Measurements from ENCODE around the gene DISC1. TPM values are rescaled to one million over a fixed set of nuclear protein-coding genes. Genes with fewer than 3 reads are reported as not detected.

Gene DISC1
- total and polyA plus RNA-seq, 2 experiments from 2014 or later = 2.1 to 6.5 TPM

GRCh38 chr1:231630558-231631205 lies 4.1 kb downstream of the DISC1 start:
- ATAC-seq = no peak
- H3K4me3 Mint-ChIP-seq = no peak overlapping the region
- no peak overlapping the region for H3K4me2 ChIP-seq

More at GRCh38 chr1:231630558-231631205, 4.1 kb downstream of the DISC1 start:
- H3K4me3 ChIP-seq = no peak overlapping the region
- H3F3A ChIP-seq (replicated peaks; ENCODE audit: low read depth) = peaks cover 7% of the 10 kb centered on the region; the same call in 1 of the 2 replicates
- H3K4me1 ChIP-seq (ENCODE audit: insufficient read depth) = peaks cover 12% of the 10 kb centered on the region
- TF ChIP-seq ZNF114 (CRISPR knock-in tag; IDR thresholded peaks at IDR 0.05) = no peak
- no peak for TF ChIP-seq ETS1 (IDR thresholded peaks at IDR 0.05)
- TF ChIP-seq ZNF331 (CRISPR knock-in tag; IDR thresholded peaks at IDR 0.05; ENCODE audit: low read depth) = no peak
- TF ChIP-seq CTCF (conservative IDR thresholded peaks at IDR 0.05; ENCODE audit: low read depth in 2 of 2) = no peak
- no peak for TF ChIP-seq REST (IDR thresholded peaks at IDR 0.05; ENCODE audit: unreplicated experiment)
- TF ChIP-seq STAT1 (IDR thresholded peaks at IDR 0.05; ENCODE audit: unreplicated experiment) = no peak
- TF ChIP-seq CREB1 (CRISPR knock-in tag; IDR thresholded peaks at IDR 0.05; ENCODE audit: low read depth) = no peak
- TF ChIP-seq EZH2 (IDR thresholded peaks at IDR 0.05; ENCODE audit: low read depth, unreplicated experiment) = no peak
- TF ChIP-seq POLR2AphosphoS5 (IDR thresholded peaks at IDR 0.05; ENCODE audit: low read depth) = no peak
- no peaks in the 10 kb centered on the region for H3K79me2 ChIP-seq (replicated peaks; ENCODE audit: insufficient read depth)
- Mint-ChIP-seq H3K27ac (no peak overlapping the region), H3K9me3 (no peaks in the 10 kb centered on the region), H3K4me1 (peaks cover 5% of the 10 kb centered on the region; the same call in 2 of the 3 replicates), H3K27me3 (ENCODE audit: insufficient read depth, low read depth, poor library complexity) (peaks cover 8% of the 10 kb centered on the region), H3K36me3 (ENCODE audit: low read depth) (no peaks in the 10 kb centered on the region)
- no peaks in the 10 kb centered on the region for H3K9me2 ChIP-seq (ENCODE audit: insufficient read depth)
- H3K27ac ChIP-seq (ENCODE audit: low read depth) = no peak overlapping the region
- no peak for DNase-seq (ENCODE audit: low spot score)
- peaks cover 15% of the 10 kb centered on the region for H3K27me3 ChIP-seq (ENCODE audit: insufficient read depth)
- H2AFZ ChIP-seq = no peak overlapping the region
- no peaks in the 10 kb centered on the region for H3K36me3 ChIP-seq (ENCODE audit: insufficient read depth)
- 0 out of 2 replicates have a peak, but pooled peaks cover 7% of the 10 kb centered on the region for H4K20me1 ChIP-seq (replicated peaks; ENCODE audit: insufficient read depth)
